Activated naive CD4-positive, alpha-beta T cell treated with anti-CD3 and anti-CD28 coated beads, Interleukin-2, amount 50 U/mL, for 24 hours (primary cell): ENCODE data around the gene PAFAH2.
A peak's percentile ranks its signal among the peaks of the same experiment; 100 is the strongest.

Experiments
- H3K27ac Mint-ChIP-seq: one replicate; pipeline ENCODE4 v1.8.0; 2021; ENCODE audit warnings: mild to moderate bottlenecking, mixed read lengths
- H3K27me3 Mint-ChIP-seq: one replicate; pipeline ENCODE4 v1.8.0; 2021; ENCODE audit warnings: mixed read lengths
- H3K36me3 Mint-ChIP-seq: one replicate; pipeline ENCODE4 v1.8.0; 2021; ENCODE audit warnings: mixed read lengths
- H3K4me1 Mint-ChIP-seq: one replicate; pipeline ENCODE4 v1.8.0; 2021; ENCODE audit warnings: mixed read lengths
- H3K4me3 Mint-ChIP-seq: one replicate; pipeline ENCODE4 v1.8.0; 2021; ENCODE audit warnings: mild to moderate bottlenecking, mixed read lengths
- H3K9me3 Mint-ChIP-seq: one replicate; pipeline ENCODE4 v1.8.0; 2021; ENCODE audit warnings: mixed read lengths

The PAFAH2 gene

GRCh38 chr1:25997828-25998761 is at the start of gene PAFAH2:
PAFAH2 (minus strand) TSS chr1:25998063; CDS start chr1:25990816, 7,247 bp downstream.
- Mint-ChIP-seq H3K27me3 (no peaks in the 10 kb centered on the region), H3K4me1 (peaks cover 31% of the 10 kb centered on the region), H3K4me3 (peak within 1 kb of the TSS; percentile 99), H3K27ac (peak within 1 kb of the TSS; percentile 99), H3K36me3 (peaks cover 3% of the 10 kb centered on the region), H3K9me3 (no peaks in the 10 kb centered on the region)

- Mint-ChIP-seq H3K27me3 (peaks cover 40% of the 10 kb centered on the region), H3K9me3 (no peaks in the 10 kb centered on the region), H3K4me1 (no peaks in the 10 kb centered on the region), H3K27ac (no peak overlapping the region), H3K36me3 (no peaks in the 10 kb centered on the region), H3K4me3 (no peak overlapping the region)
Measured at GRCh38 chr1:26047278-26047874, 49.5 kb upstream of the PAFAH2 start.

DNA sequence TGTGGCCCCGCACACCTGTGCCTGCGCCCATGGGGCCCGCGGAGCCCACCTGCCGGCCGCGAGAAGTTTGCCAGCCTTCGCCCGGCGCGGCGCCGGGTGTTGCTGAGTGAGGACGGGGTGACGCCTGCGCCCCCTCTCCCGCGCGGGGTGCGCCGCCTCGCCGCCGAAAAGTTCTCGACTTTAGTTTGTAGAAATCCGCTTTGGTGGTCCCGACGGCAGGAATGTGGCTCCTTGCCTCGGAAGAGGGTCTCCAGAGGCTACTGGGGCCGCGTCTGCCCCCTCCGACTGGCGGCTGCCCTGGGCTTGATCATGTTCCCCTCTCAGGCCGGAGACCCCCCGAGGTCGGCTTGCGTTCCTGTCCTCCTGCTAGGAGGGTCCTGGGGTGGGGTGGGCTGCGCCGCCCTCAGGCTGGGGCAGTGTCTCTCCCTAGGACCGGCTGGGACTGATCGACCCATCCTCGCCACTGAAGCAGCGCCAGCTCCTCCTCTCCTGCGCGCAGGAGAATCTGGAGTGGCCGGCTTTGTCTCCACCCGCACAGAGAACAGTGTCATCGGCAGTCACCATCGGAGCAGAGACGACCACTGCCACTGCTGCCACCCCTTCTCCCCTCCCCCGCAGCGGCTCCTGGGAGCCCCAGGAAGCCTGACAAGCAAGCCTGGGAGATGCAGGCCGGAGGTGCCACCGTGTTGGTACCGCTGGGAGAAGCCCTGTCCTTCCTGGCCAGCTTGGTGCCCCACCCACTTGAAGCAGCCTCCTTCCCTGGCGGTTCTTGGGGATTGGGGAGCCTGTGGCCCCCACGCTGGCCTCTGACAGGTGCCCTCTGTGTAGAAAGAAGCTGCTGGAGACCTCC is 48.6 kb upstream of the PAFAH2 start:
- H3K4me1 Mint-ChIP-seq = no peaks in the 10 kb centered on the region
- no peak overlapping the region for H3K27ac Mint-ChIP-seq
- H3K9me3 Mint-ChIP-seq = no peaks in the 10 kb centered on the region
- no peak overlapping the region for H3K4me3 Mint-ChIP-seq
- H3K36me3 Mint-ChIP-seq = no peaks in the 10 kb centered on the region
- peaks cover 38% of the 10 kb centered on the region for H3K27me3 Mint-ChIP-seq

GRCh38 chr1:26045722-26046245 is 47.9 kb upstream of the PAFAH2 start, which contains the start of gene SLC30A2:
SLC30A2 (minus strand) TSS chr1:26046118; CDS start chr1:26045896, 222 bp downstream.
- Mint-ChIP-seq H3K36me3 (no peaks in the 10 kb centered on the region), H3K9me3 (no peaks in the 10 kb centered on the region), H3K4me3 (peak within 1 kb of the TSS; percentile 20), H3K27me3 (peaks cover 38% of the 10 kb centered on the region), H3K27ac (no peak within 1 kb of the TSS), H3K4me1 (no peaks in the 10 kb centered on the region)

DNA sequence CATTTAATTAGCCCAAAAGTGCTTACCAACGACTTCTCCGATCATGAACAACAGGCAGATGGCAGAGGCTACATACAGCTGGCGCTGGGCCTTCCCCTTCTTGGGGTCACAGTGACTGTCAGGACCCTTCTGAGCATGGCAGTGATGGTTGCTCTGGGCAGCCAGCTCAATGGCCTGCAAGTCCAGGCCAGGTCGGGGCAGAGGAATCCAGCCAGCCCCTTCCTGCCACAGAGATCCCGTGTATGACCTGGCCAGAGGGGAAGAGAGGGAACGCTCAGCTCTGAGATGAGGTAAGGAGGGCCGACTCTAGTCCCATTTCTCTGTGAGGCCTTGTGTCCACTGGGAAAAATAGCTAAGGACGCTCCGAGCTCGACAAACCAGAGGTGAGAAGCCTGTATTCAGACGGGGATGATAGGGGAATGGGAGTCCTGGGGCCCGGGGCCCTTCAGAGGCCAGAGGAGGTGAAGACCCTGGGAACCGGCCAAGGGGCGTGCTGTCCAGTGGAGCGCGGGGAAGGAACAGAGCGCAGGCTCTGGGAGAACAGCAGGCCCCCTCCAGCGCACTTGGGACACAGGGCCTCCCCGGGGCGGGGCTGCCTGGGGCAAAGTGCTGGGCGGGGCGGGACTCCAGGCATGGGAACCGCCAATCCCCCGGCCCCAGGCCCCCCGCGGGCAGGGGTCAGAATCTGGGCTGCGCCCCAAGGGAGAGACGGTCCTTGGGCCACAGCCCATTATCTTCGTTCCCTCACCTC is 47.3 kb upstream of the PAFAH2 start:
- no peaks in the 10 kb centered on the region for H3K4me1 Mint-ChIP-seq
- H3K9me3 Mint-ChIP-seq = no peaks in the 10 kb centered on the region
- H3K36me3 Mint-ChIP-seq = no peaks in the 10 kb centered on the region
- peaks cover 37% of the 10 kb centered on the region for H3K27me3 Mint-ChIP-seq
- H3K27ac Mint-ChIP-seq = no peak overlapping the region
- peak overlapping the region; percentile 20 for H3K4me3 Mint-ChIP-seq

GRCh38 chr1:26044414-26044813 is 46.6 kb upstream of the PAFAH2 start:
- Mint-ChIP-seq H3K4me3 (no peak overlapping the region), H3K27me3 (peaks cover 33% of the 10 kb centered on the region), H3K27ac (no peak overlapping the region), H3K36me3 (no peaks in the 10 kb centered on the region), H3K9me3 (no peaks in the 10 kb centered on the region), H3K4me1 (no peaks in the 10 kb centered on the region)

GRCh38 chr1:26043765-26044164 is 45.9 kb upstream of the PAFAH2 start:
- Mint-ChIP-seq H3K36me3 (no peaks in the 10 kb centered on the region), H3K9me3 (no peaks in the 10 kb centered on the region), H3K4me3 (no peak overlapping the region), H3K27me3 (peaks cover 30% of the 10 kb centered on the region), H3K4me1 (no peaks in the 10 kb centered on the region), H3K27ac (no peak overlapping the region)

DNA sequence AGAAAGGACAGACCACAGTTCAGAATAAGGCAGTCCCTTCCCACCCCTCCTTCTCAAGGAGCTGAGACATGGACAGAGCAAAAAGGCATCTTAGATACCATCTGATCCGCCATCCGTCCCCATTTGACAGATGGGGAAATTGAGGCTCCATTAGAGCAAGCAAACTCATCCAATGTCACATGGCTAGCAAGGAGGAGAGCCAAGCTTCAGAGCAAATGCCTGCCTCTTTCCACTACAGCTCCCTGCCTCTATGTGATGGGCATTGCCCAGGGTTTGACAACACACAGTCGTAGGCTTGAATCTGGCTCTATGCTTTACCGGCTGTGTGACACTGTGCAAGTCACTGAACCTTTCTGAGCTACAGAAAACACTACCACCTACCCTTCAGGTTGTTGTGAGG is 44.1 kb upstream of the PAFAH2 start:
- Mint-ChIP-seq H3K4me1 (no peaks in the 10 kb centered on the region), H3K27ac (no peak overlapping the region), H3K9me3 (no peaks in the 10 kb centered on the region), H3K27me3 (peaks cover 16% of the 10 kb centered on the region), H3K4me3 (no peak overlapping the region), H3K36me3 (no peaks in the 10 kb centered on the region)

GRCh38 chr1:26041401-26041800 is 43.5 kb upstream of the PAFAH2 start:
- Mint-ChIP-seq H3K4me1 (no peaks in the 10 kb centered on the region), H3K4me3 (no peak overlapping the region), H3K27ac (no peak overlapping the region), H3K9me3 (no peaks in the 10 kb centered on the region), H3K36me3 (no peaks in the 10 kb centered on the region), H3K27me3 (peaks cover 16% of the 10 kb centered on the region)

DNA sequence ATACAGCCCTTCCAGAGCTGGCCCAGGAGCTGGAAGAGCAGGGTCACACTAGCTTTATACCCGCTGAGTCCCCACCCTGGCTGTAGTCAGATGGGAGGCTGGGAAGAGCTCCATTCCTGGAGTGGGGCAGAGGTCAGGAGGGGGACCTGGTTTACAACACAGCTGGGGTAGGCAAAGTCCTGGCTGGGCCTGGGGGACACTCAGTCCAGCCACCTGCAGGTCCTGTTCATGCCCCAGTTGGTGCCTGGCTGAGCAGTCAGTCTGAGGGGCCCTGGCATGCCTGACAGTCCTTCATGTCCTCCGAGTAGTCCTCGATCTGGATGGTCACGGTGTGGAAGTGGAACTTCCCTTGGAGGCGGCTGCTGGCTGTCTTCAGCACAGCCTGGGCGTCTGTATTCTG is 41.0 kb upstream of the PAFAH2 start:
- peaks cover 11% of the 10 kb centered on the region for H3K4me1 Mint-ChIP-seq
- H3K36me3 Mint-ChIP-seq = no peaks in the 10 kb centered on the region

GRCh38 chr1:26038477-26038876 is 40.6 kb upstream of the PAFAH2 start:
- Mint-ChIP-seq H3K4me3 (no peak overlapping the region), H3K36me3 (no peaks in the 10 kb centered on the region), H3K27me3 (no peaks in the 10 kb centered on the region), H3K9me3 (no peaks in the 10 kb centered on the region), H3K27ac (no peak overlapping the region), H3K4me1 (peaks cover 11% of the 10 kb centered on the region)

More for the DNA sequence above, 41.0 kb upstream of the PAFAH2 start:
- Mint-ChIP-seq H3K27me3 (peaks cover 2% of the 10 kb centered on the region), H3K9me3 (no peaks in the 10 kb centered on the region), H3K4me3 (no peak overlapping the region), H3K27ac (no peak overlapping the region)

GRCh38 chr1:26037904-26038303 is 40.0 kb upstream of the PAFAH2 start:
- peaks cover 11% of the 10 kb centered on the region for H3K4me1 Mint-ChIP-seq
- no peak overlapping the region for H3K4me3 Mint-ChIP-seq
- H3K9me3 Mint-ChIP-seq = no peaks in the 10 kb centered on the region
- H3K27ac Mint-ChIP-seq = no peak overlapping the region
- no peaks in the 10 kb centered on the region for H3K27me3 Mint-ChIP-seq
- no peaks in the 10 kb centered on the region for H3K36me3 Mint-ChIP-seq

DNA sequence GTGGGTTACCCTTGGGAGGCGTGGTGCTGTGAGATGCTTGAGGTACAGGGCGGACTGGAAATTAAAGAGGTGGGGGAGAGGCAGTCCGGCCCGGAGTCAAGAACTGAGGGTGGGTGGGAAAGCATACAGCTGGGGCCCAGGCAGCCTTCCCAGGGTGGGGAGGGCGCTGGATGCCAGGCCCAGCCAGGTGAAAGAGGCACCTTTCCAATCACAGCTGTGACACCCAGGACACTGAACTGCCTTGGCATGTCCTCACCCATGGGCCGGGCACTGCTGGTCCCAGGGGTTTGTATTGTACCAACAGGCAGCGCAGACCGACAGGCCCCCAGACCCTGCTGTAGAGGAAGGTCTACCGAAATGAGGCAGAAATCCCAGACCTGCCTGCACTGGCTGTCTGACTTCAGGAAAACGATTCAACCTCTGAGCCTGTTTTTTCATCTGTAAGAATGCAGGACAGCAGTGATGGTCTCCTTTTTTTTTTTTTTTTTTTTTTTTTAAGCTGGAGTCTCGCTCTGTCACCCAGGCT is 39.0 kb upstream of the PAFAH2 start:
- no peaks in the 10 kb centered on the region for H3K27me3 Mint-ChIP-seq
- H3K4me1 Mint-ChIP-seq = peaks cover 11% of the 10 kb centered on the region
- no peak overlapping the region for H3K27ac Mint-ChIP-seq
- H3K4me3 Mint-ChIP-seq = no peak overlapping the region
- H3K9me3 Mint-ChIP-seq = no peaks in the 10 kb centered on the region
- no peaks in the 10 kb centered on the region for H3K36me3 Mint-ChIP-seq

DNA sequence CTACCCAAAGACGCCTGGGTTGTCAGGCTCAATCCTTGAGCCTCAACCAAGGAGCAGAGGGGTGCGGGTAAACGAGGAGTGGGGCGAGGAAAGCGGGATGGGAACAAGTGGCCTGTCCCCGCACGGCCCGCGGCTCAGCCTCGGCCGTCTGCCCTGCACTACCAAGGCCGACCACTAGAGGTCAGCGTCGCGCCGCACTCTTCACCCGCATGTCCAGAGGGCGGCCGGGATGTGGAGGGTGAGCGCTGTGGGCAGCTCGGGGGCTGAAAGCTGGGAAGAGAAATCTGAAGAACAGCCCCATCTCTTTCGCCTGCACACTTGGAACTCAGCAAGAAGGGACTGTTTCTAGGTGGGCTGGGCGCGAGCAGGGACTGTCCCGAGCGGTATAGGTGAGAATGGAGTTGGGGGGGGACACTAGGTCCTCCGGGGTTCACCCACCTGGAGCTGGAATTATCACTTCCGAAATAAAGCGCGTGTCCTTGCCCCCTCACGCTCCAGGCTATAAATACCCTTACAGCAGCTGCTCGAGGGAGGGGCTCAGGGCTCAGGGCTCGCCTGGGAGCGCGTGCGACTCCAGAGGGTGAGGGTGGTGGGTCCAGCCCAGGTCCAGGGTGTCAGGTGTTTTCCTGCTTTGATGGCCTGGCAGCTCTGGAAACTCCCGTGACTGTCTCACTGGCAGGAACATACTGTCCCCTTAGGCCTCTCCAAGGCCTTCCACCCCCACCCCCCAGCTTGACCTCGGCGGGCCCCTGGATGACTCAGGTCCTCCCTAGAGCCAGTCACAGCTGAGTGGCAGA is 38.3 kb upstream of the PAFAH2 start:
- Mint-ChIP-seq H3K27me3 (no peaks in the 10 kb centered on the region), H3K4me1 (peaks cover 11% of the 10 kb centered on the region), H3K36me3 (no peaks in the 10 kb centered on the region), H3K9me3 (no peaks in the 10 kb centered on the region), H3K4me3 (peak overlapping the region; percentile 97), H3K27ac (peak overlapping the region; percentile 68)
